SU-DHL-6 (cell line): ENCODE results near the gene SERINC5.
A peak's percentile ranks its signal among the peaks of the same experiment; 100 is the strongest.

Experiments
- H2AFZ ChIP-seq: fragments of 200-600 bp; sonication (generic); 2 replicates; pipeline ENCODE4 v1.6.1; 2014; ENCODE audit warnings: low read depth, mild to moderate bottlenecking, moderate library complexity, mixed read lengths, antibody characterized with exemption, low read length; ENCODE audit not compliant: severe bottlenecking
- H3F3A ChIP-seq: fragments of 200-600 bp; shearing (Covaris generic); 2 replicates; pipeline ENCODE4 v1.6.0; 2016; ENCODE audit warnings: antibody characterized with exemption, mild to moderate bottlenecking; ENCODE audit not compliant: insufficient read depth
- H3K27ac ChIP-seq: fragments of 200-600 bp; sonication (generic); 2 replicates; pipeline ENCODE4 v1.5.1; 2016; ENCODE audit warnings: low read depth, mild to moderate bottlenecking, low read length, moderate library complexity, mixed read lengths
- H3K27me3 ChIP-seq: fragments of 200-600 bp; sonication (generic), shearing (Covaris generic); 2 replicates; pipeline ENCODE4 v1.6.0; 2014; ENCODE audit warnings: mild to moderate bottlenecking, low read length
- H3K36me3 ChIP-seq: fragments of 200-600 bp; sonication (generic); 2 replicates; pipeline ENCODE4 v1.6.1; 2014; ENCODE audit warnings: mild to moderate bottlenecking, low read length, mixed read lengths
- H3K4me2 ChIP-seq: fragments of 300-600, 200-600 bp; shearing (Covaris generic), sonication (generic); 2 replicates; pipeline ENCODE4 v1.6.0; 2014; ENCODE audit warnings: low read length, low read depth, mild to moderate bottlenecking; ENCODE audit not compliant: poor library complexity, severe bottlenecking
- H3K4me3 ChIP-seq: fragments of 200-600 bp; sonication (generic); 2 replicates; pipeline ENCODE4 v1.5.1; 2014; ENCODE audit warnings: antibody characterized with exemption, low read length, mild to moderate bottlenecking, mixed read lengths; ENCODE audit not compliant: insufficient read depth, poor library complexity, severe bottlenecking
- H3K79me2 ChIP-seq: fragments of 200-600 bp; sonication (generic); 2 replicates; pipeline ENCODE4 v1.6.1; 2014; ENCODE audit warnings: mild to moderate bottlenecking, low read length, moderate library complexity; ENCODE audit not compliant: insufficient read depth
- H3K9ac ChIP-seq: fragments of 200-600 bp; sonication (generic); 2 replicates; pipeline ENCODE4 v1.7.0; 2014; ENCODE audit warnings: mild to moderate bottlenecking, low read length
- H3K9me2 ChIP-seq: fragments of 200-600 bp; sonication (generic); replicated peaks from 2 replicates; pipeline ENCODE4 v1.6.1; 2014; ENCODE audit warnings: low read length; ENCODE audit not compliant: insufficient read depth
- H3K9me3 ChIP-seq: fragments of 200-600 bp; sonication (generic); 2 replicates; pipeline ENCODE4 v1.6.1; 2014; ENCODE audit warnings: low read length, mixed read lengths; ENCODE audit not compliant: insufficient read depth
- H4K20me1 ChIP-seq: fragments of 200-600 bp; sonication (generic); 2 replicates; pipeline ENCODE4 v1.6.1; 2014; ENCODE audit warnings: low read depth, mild to moderate bottlenecking, antibody characterized with exemption, low read length, moderate library complexity, mixed read lengths
- CTCF ChIP-seq: fragments of 200-600 bp; sonication (generic); IDR thresholded peaks from one replicate; pipeline ENCODE4 v1.5.1; 2017; ENCODE audit warnings: antibody characterized with exemption, mild to moderate bottlenecking, low read length, moderate library complexity; ENCODE audit not compliant: insufficient read depth, poor library complexity, severe bottlenecking
- EZH2phosphoT487 ChIP-seq: fragments of 200-600 bp; sonication (generic), shearing (Covaris generic); conservative IDR thresholded peaks from 2 replicates; pipeline ENCODE4 v1.6.1; 2018; ENCODE audit warnings: mild to moderate bottlenecking, antibody characterized with exemption, low read length, moderate library complexity, mixed read lengths

SERINC5 gene

GRCh38 chr5:80216753-80217596 is 38.9 kb downstream of the SERINC5 start:
- H3K9me2 ChIP-seq = no peaks in the 10 kb centered on the region
- no peak for TF ChIP-seq EZH2phosphoT487
- no peak for TF ChIP-seq CTCF
- H3K27ac ChIP-seq = peak overlapping the region; percentile 86
- H3K27me3 ChIP-seq = no peaks in the 10 kb centered on the region
- peak overlapping the region; percentile 56 for H3K4me3 ChIP-seq
- no peak overlapping the region for H2AFZ ChIP-seq
- H3K36me3 ChIP-seq = 0 out of 2 replicates have a peak, but pooled peaks cover 5% of the 10 kb centered on the region
- no peaks in the 10 kb centered on the region for H3K9me3 ChIP-seq
- peak overlapping the region; percentile 62 for H3K9ac ChIP-seq
- H4K20me1 ChIP-seq = peaks cover 5% of the 10 kb centered on the region; the same call in 1 of the 2 replicates
- peak overlapping the region; percentile 82 for H3K4me2 ChIP-seq
- H3K79me2 ChIP-seq = peaks cover 99% of the 10 kb centered on the region
- peaks cover 41% of the 10 kb centered on the region for H3F3A ChIP-seq

GRCh38 chr5:80216096-80216495 is 39.8 kb downstream of the SERINC5 start:
- H3K4me3 ChIP-seq = peak overlapping the region; percentile 21
- H3K9me2 ChIP-seq = no peaks in the 10 kb centered on the region
- H3K36me3 ChIP-seq = 0 out of 2 replicates have a peak, but pooled peaks cover 5% of the 10 kb centered on the region
- no peaks in the 10 kb centered on the region for H3K27me3 ChIP-seq
- H3K27ac ChIP-seq = peak overlapping the region; percentile 86
- peak overlapping the region; percentile 43 for H3K9ac ChIP-seq
- H3F3A ChIP-seq = peaks cover 32% of the 10 kb centered on the region
- peak overlapping the region; percentile 82 for H3K4me2 ChIP-seq
- H3K9me3 ChIP-seq = no peaks in the 10 kb centered on the region
- TF ChIP-seq EZH2phosphoT487 (no peak), CTCF (no peak)
- H4K20me1 ChIP-seq = peaks cover 5% of the 10 kb centered on the region; the same call in 1 of the 2 replicates
- peaks cover 99% of the 10 kb centered on the region for H3K79me2 ChIP-seq
- no peak overlapping the region for H2AFZ ChIP-seq

GRCh38 chr5:80215523-80215922 is 40.3 kb downstream of the SERINC5 start:
- H3K36me3 ChIP-seq = 0 out of 2 replicates have a peak, but pooled peaks cover 7% of the 10 kb centered on the region
- no peaks in the 10 kb centered on the region for H3K9me3 ChIP-seq
- no peak overlapping the region for H3K4me3 ChIP-seq
- peak overlapping the region; percentile 86 for H3K27ac ChIP-seq
- peaks cover 5% of the 10 kb centered on the region; the same call in 1 of the 2 replicates for H4K20me1 ChIP-seq
- H3K4me2 ChIP-seq = peak overlapping the region; percentile 82
- TF ChIP-seq CTCF = no peak
- no peak for TF ChIP-seq EZH2phosphoT487
- no peaks in the 10 kb centered on the region for H3K27me3 ChIP-seq
- H3K9ac ChIP-seq = peak overlapping the region; percentile 43; the same call in 1 of the 2 replicates
- H3K9me2 ChIP-seq = no peaks in the 10 kb centered on the region
- peaks cover 99% of the 10 kb centered on the region for H3K79me2 ChIP-seq
- peaks cover 27% of the 10 kb centered on the region for H3F3A ChIP-seq
- no peak overlapping the region for H2AFZ ChIP-seq
